Prostate gland (tissue), 2 donors: ENCODE measurements around the gene TPCN1.

Source experiments
- POLR2A ChIP-seq: fragments of 450-650 bp; IDR thresholded peaks from one replicate; pipeline ENCODE4 v1.6.1; 2016; ENCODE audit warnings: antibody characterized with exemption, mild to moderate bottlenecking
- POLR2AphosphoS5 ChIP-seq: sonication (generic); formaldehyde crosslinking; IDR thresholded peaks from one replicate; pipeline ENCODE4 v1.6.1; 2017; ENCODE audit warnings: antibody characterized with exemption
- TF ChIP-seq, protein P1 (sequence below), 4 experiments: fragments of 200-600 bp in 2 of 4; fragments of 450-650 bp in 2 of 4; sonication (generic) in 2 of 4; IDR thresholded peaks; 1 replicate in 3 of 4; 2 replicates in 1 of 4; pipeline ENCODE4 v1.5.1; 2016 to 2019; ENCODE audit warnings: antibody characterized with exemption in 4 of 4, mild to moderate bottlenecking in 2 of 4, moderate library complexity in 2 of 4

DNA sequence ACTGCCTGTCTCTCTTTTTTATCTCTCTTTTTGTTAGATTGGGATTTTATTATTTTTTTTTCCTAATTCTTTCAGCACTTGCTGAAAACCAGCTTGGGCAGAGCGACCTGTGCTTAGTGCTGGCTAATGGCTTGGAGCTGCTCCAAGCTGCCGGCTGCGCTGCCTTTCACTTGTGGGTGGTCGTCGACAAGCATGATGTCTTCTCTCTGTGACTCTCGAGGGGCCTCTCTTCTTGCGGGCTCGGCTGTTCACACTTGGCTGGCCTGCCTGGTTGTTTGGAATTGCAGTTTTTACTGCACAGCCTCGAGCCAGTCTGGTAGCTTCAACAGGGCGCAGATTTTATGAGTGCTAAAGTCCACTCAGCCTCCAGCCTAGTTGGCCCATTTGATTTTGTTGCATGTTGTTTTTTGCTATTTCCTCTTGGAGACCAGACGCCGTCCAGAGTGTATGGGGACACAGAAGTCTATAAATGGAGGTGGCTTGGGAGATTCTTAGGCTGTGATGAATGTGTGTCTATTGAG is 18.6 kb downstream of the TPCN1 start:
- TF ChIP-seq, protein P1, sequence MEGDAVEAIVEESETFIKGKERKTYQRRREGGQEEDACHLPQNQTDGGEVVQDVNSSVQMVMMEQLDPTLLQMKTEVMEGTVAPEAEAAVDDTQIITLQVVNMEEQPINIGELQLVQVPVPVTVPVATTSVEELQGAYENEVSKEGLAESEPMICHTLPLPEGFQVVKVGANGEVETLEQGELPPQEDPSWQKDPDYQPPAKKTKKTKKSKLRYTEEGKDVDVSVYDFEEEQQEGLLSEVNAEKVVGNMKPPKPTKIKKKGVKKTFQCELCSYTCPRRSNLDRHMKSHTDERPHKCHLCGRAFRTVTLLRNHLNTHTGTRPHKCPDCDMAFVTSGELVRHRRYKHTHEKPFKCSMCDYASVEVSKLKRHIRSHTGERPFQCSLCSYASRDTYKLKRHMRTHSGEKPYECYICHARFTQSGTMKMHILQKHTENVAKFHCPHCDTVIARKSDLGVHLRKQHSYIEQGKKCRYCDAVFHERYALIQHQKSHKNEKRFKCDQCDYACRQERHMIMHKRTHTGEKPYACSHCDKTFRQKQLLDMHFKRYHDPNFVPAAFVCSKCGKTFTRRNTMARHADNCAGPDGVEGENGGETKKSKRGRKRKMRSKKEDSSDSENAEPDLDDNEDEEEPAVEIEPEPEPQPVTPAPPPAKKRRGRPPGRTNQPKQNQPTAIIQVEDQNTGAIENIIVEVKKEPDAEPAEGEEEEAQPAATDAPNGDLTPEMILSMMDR (IDR thresholded peaks at IDR 0.05): no peak
- no peak for TF ChIP-seq POLR2A
- peak; percentile 69 for TF ChIP-seq POLR2AphosphoS5
